NCI-H2107 (cell line): ENCODE results near the gene ZNF841.
"Not testable (repeated sequence)": the region's sequence is repeated elsewhere in the genome, so short reads cannot be mapped to it uniquely, and the experiment has no call there.

Source experiments
- DNase-seq: peaks from one replicate; lab custom pipeline; 2025; lab: John Stamatoyannopoulos, UW

ZNF841 gene

DNA sequence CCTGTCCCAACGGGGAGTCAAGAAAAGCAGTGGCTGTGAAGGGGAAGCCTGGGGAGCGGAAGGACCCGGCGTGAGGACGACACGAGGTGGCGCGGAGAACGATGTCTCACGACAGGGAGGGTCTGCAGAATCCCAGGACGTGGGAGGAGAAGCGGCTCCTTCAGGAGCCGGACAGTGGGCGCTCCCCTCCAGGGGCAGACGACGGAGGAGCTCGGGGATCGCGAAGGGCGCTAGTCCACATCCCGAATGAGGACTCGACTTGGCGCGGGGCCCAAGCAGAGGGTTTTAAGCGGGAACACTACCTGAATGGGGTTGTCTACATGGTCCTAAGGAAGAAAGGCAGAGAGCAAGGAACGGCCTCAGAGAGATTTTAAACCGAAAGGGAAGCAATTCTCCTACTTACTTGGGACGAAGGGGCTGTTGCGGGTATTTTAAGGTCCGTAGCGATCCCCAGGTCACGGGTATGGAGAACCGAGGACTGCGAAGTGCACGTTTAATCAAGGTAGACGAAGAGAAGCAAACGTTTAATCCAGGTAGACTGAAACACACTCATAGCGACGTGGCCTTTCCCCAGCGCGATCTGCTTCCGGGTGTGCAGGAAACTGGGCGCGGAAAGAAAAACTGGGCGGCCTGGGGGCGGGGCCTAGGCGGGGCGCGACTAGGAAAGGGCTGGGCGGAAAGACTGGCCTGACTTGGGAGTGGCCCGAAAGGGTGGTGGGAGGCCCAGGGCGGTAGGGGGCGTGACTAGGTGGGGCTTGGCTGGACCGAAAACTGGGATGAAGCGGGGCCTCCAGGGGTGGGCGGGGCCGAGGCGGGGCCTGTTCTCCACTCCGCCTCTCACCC, at the start of gene ZNF841:
Gene ZNF841, minus strand, starts transcription at position 594 of the 843 bp plus-strand sequence. CDS start 10,964 bp downstream, outside the sequence.
- peak; percentile 69 for DNase-seq

DNA sequence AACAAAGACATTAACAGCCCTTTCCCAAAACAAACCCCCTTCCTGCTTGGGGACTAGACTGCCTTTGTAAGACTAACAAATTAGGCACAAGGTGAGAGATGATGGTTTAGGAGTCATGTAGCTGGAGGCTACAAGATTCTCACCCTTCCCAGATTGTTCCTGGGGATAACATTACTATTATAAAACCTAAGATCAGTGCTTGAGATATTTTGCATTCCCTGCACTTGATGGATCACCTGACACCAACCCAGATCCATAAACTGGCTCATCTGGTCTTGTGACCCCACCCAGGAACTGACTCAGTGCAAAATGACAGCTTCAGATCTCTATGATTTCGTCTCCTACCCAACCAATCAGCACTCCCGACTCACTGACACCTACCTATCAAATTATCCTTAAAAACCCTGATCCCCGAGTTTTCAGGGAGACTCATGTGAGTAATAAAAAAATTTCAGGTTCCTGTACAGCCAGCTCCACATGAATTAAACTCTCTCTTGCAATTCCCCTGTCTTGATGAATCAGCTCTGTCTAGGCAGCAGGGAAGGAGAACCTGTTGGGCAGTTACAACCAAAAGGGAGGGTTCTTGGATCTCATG, 46.5 kb upstream of the ZNF841 start:
- DNase-seq: no peak

DNA sequence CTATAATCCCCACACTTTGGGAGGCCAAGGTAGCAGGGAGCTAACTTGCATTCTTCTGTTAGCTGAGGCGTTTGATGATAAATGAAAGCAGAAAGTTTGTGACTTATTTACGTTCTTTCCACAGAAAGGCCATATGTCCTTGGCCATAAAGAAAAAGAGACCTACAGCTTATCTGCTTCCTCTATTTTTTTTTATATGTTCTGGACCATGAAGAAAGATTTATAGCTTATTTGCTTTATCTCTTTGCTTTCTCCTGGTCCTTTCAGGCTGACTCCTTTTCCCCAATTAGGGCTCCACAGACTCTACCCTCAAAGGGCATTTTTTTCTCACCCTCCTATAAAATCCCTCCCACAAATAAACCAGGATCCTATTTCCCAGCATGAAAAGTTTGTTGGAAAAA, 45.6 kb upstream of the ZNF841 start:
- DNase-seq: no peak

DNA sequence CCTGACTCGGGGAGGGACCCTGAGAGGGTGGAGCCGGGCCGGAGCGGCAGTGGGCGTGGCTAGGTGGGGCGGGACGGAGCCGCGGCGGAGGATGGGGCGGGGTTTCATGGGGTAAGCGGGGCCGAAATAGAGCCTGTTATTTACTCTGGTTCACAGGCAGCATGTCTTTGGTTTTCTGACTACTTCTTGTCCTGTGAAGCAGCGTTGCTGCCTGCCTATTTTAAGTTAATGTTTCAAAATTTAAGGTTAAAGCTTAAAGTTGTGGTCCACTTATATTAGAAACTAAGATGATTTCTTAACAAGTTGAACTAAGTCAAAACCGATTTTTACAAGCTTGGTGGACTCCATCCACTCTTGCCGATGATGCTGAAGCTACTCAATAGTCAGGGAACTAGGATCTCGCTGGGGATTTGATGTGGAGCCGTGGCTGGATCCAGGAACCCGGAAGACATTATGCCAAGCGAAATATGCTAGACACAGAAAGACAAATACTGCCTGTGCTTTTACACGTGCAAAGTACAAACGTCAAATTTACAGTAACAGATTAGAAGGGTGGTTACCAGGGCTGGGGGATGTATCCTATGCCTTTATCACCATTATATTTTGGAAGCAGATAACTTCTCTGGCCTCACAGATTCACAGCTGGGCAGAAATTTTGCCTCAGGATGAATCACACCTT, 44.6 kb upstream of the ZNF841 start:
- no peak for DNase-seq

DNA sequence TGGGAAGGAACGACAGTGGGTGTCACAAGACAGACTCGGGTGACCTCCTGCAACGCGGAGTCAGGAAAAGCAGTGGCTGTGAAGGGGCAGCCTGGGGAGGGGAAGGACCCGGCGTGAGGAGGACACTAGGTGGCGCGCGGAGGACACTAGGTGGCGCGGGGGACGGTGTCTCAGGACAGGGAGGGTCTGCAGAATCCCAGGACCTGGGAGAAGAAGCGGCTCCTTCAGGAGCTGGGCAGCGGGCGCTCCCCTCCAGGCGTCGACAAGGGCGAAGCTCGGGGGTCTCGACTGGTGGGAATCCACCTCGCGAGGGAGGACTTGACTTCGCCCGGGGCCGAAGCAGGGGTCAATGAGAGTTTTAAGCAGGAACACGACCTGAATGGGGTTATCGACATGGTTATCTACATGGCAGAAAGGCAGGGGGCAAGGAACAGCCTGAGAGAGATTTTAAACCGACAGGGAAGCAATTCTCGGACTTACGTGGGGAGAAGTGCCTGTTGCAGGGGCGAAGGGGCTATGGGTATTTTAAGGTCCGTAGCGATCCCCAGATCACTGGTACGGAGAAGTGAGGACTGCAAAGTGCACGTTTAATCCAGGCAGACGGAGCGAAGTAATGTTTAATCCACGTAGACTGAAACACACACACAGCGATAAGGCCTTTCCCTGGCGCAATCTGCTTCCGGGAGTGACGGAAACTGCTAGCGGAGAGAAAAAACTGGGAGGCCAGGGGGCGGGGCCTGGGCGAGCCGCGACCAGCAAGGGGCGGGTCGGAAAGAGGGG, 43.9 kb upstream of the ZNF841 start, which contains the start of gene ZNF616:
Gene ZNF616, minus strand, starts transcription at position 687 of the 780 bp plus-strand sequence. CDS start 9,426 bp downstream, outside the sequence.
- peak; percentile 90 for DNase-seq

DNA sequence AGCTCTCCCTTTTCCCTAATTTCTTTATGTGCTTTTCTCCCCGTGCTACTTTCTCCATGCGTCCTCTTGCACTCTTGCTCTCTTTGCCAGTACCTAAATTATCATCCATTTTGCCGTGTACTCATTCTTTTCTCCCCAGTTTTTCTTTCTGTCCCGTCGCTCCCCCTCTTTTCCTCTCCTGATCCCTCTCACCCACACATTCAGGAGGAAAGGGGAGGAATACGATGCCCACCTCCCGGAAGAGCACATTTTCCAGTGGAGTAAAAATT, 43.4 kb upstream of the ZNF841 start:
- no peak for DNase-seq

DNA sequence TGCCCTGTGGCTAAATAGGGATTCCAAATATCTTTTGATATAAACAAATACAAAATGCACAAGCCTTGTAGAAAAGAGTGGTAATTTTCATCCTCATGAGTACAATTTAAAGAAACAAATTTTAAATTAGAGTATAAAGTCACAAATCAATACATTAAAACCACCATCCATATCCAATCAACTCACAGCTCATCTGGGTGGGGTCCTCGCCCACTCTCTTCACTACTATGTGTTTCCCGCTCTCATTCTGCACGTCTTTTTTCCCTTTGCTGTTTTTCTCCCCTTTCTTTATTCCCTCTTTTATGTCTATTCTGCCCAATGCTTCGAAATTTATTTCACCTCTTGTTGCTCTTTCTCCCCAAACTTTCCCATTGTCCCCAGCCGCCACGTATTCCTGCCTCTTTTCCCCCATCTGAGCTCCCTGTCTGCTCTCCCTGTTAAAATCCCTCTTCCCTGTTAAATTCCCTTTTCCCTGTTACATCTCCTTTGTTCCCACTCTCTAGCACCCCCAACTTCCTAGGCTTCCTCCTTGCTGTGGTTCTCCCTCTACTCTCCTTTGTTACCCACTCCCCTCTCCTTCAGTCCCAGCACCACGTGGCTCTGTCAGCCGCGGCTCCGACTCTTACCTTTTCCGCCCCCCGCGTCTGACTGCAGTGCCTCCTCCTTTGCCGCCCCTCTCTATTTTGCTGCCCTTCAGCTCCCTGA, 42.9 kb upstream of the ZNF841 start:
- peak; percentile 6 for DNase-seq

DNA sequence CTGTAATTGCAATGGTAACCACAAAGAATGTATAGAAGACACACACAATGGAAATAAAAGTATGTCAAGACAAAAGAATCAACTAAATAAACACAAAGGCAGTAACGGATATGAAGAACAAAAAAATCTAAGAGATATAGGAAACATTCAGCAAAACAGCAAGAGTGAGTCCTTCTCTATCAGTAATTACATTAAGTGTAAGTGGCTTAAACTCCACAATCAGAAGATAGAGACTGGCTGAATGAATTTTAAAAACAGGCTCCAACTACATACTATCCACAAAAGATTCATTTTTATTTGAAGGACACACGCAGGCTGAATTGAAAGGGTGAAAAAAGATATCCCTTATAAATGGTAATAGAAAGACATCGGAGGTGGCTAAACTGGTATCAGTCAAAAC, 24.7 kb upstream of the ZNF841 start:
- no peak for DNase-seq

DNA sequence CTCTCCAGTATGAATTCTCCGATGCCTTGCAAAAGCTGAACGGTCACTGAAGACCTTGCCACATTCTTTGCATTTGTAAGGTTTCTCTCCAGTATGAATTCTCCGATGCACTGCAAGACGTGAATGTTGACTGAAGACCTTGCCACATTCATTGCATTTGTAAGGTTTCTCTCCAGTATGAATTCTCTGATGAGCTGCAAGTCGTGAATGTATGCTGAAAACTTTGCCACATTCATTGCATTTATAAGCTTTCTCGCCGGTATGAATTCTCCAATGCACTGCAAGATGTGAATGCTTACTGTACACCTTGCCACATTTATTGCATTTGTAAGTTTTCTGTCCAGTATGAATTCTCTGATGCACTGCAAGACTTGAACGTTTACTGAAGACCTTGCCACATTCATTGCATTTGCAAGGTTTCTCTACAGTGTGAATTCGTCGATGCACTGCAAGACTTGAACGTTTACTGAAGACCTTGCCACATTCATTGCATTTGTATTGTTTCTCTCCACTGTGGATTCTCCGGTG, 20.0 kb upstream of the ZNF841 start:
- no peak for DNase-seq

DNA sequence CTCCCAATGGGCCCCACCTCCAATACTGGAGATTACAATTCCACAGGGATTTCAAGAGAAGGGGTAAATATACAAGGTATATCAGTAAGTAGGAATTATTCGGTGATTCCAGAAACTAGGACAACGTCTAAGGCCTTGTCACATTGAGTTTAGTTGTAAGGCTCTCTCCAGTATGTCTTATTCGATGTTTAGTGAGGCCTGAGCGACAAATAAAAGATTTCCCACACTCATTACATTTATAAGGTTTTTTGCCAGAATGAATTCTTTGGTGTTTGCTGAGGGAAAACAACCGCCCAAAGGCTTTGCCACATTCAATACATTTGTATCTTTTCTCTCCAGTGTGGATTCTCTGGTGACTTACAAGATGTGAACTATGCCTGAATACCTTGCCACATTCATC, 19.1 kb upstream of the ZNF841 start:
- no peak for DNase-seq

DNA sequence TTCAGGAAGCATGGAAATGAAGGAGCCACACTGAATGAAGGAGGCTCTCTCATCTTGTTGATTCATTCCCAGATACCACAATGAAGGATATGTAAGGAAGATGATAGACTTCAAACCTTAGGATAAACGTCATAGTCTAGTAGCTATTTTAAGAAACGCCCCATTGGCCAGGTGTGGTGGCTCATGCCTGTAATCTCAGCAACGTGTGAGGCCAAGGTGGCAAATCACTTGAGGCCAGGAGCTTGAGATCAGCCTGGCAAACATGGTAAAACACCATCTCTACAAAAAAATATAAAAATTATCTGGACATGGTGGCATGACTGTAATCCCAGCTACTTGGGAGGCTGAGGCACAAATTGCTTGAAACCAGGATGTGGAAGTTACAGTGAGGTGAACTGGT, 17.1 kb upstream of the ZNF841 start:
- no peak for DNase-seq

DNA sequence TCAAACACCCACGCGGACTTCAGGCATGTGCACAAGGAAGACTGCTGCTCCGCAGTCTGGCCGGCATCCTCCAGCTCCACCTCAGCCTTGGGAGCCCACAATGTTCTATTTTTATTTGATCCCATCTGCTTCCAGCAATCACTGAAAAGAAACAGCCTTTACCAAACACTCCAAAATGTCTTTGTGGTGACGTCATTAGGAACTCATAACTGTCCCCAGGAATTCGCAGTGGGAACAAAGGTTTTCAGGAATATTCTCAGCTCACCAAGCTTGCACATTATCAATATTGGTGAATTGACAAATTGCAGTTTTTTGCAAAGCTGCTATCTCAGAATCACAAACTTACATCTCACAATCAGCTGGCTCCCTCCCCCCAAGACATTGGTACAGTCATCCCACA, 15.2 kb upstream of the ZNF841 start:
- no peak for DNase-seq

DNA sequence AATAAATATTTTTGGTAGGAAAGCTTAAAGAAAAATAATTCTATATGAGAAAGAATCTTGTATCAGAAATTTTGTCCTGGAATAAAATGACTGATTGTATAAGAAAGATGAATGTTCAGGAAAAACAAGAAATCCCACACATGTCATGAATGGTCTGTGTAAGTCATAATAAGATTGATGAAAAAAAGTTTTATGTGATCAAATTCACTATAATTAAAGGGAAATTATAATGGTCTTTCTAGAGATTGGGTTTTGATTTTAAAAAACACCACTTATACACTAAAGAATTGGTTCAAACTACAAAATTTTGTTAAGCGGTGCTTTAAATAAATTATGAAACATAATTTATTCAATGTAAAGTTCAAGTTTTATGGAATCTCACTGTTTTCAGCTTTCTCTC, 7.2 kb upstream of the ZNF841 start:
- DNase-seq: no peak

DNA sequence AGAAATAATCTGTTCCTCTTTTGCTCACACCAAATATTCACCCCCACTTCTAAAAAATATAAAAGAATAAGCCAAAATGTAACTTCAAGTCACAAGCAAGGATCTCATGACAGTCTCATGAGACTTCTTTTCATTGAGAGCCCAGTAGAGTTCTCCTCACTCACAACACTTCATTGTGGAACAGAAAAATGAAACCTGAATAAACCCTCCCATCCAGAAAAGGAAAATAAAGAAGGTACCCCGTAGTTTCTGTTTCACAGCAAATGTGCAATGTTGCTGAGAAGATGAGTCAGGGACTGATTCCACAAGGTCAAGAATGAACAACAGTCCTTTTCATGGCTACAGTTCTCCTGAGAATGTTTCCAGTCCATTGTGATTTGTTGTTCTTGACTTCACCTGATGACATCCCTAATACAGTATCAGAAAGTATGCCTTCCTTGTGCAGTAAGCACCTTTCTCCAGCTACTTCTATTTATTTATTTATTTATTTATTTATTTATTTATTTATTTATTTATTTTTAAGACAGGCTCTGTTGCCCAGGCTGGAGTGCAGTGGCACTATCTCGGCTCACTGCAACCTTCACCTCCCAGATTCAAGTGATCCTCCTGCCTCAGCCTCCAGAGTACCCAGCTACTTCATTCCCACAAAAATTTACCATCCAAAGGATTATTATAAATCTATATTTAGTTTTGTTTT, 6.4 kb upstream of the ZNF841 start:
- DNase-seq: no peak

DNA sequence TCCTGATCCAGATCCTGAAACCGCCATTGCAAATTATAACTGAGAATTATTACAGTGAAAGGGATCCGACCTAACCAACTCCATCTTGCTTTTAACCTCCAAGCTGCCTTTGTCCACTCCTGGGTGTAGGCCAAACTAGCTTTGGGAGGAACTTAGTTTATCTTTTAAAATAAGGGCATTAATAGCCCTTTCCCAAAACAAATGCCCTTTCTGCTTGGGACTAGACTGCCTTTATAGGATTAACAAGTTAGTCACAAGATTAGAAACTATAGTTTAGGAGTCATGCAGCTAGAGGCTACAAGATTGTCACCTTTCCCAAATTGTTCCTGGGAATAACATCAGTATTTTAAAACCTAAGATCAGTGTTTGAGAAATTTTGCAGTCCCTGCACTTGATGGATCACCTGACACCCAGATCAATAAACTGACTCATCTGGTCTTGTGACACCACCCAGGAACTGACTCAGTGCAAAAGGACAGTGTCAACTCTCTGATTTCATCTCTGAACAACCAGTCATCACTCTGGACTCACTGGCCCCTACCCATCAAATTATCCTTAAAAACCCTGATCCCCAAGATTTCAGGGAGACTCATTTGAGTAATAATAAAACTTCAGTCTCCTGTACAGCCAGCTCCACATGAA, 4.1 kb upstream of the ZNF841 start:
- DNase-seq: no peak

DNA sequence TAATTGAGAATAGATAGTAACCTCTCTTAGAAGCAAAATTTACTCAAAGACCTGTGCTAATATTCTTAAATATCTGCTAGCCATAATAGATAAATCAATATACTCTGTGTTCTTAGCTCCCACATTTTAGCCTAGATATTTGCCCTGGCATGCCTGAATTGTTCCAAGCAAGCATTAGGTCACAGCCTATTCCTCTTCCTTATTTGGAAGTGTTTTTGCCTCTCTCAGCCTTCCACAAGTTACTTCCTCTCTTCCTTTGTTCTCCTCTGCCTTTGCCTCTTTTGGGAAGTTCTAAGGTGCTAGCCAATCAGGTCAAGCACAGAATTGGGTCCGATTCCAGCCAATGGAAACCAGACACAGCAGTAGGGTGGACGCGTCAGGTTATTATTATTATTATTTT, 851 bp upstream of the ZNF841 start:
- DNase-seq: not testable (repeated sequence)

DNA sequence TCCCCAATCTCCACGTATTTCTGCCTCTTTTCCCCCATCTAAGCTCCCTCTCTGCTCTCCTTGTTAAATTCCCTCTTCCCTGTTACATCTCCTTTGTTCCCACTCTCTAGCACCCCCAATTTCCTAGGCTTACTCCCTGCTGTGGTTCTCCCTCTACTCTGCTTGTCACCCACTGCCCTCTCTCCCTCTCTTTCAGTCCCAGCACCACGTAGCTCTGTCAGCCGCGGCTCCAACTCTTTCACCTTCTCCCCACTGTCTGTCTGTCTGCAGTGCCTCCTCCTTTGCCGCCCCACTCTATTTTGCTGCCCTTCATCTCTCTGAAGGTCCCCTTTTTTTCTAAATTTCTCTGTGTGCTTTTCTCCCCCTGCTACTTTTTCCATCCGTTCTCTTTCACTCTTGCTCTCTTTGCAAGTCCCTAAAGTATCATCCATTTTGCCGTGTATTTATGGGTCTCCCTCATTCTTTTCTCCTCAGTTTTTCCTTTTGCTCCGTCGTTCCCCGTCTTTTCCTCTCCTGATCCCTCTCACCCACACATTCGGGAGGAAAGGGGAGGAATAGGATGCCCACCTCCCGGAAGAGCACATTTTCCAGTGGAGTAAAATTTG, 937 bp downstream of the ZNF841 start:
- DNase-seq: no peak

DNA sequence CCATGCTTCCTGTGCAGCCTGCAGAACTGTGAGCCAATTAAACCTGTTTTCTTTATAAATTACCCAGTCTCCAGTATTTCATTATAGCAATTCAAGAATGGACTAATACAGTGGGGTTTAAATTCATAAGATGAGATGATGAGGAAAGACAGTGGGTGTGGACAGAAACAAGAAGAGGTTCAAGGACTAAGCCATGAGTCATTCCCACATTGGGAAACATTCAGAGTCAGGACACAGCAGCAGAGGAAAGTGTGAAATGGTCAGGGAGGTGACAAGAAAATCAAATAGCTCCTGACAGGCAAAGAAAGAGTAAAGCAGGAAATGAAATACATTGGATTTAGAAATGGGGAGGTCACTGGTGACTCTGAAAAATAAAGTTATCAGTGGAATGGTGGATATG, 9.1 kb downstream of the ZNF841 start:
- no peak for DNase-seq

DNA sequence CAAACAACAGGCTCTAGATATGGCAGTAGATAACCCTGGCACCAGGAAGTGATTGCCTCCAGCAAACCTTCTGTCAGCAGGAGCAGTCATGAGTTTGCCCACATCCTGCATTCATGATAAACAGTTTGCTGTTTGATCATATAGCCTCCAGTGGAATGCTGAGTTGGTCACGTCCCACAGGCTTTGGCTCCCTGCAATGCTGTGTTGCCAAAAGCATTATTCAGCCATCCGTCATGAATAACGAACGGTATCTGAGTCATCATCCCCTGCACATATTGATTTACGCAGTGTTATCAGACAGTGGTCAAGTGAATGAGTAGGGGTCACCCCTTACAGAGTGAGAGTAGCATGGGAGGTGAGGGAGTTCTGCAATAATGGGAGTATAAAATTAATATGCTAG, 25.1 kb downstream of the ZNF841 start:
- no peak for DNase-seq

DNA sequence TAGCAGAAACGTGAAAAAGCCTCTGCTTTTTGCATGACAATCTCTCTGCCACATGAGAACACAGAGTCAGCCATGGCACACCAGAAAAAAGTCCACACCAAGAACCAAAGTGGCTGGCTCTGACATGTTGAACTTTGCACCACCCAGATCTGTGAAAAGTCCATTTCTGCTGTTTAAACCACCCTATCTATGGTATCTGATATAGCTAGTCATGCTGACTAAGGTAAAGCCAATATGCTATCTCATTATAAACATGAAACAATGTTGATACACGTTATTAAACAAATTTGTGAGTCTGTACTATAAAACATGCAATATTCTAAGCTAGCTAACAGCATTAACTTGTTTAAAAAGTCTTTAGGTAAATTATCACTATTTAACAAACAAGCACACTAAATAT, 25.9 kb downstream of the ZNF841 start:
- no peak for DNase-seq
